HG03066 (cell line): ENCODE data around the gene UNC5B.
"Not testable (repeated sequence)": the region's sequence is repeated elsewhere in the genome, so short reads cannot be mapped to it uniquely, and the experiment has no call there.

Experiments used
- ATAC-seq: cut with Tn5 transposase; IDR thresholded peaks from one replicate; pipeline ENCODE4 v1.9.1; 2021; ENCODE audit warnings: low read depth; ENCODE audit not compliant: unreplicated experiment

The UNC5B gene

DNA sequence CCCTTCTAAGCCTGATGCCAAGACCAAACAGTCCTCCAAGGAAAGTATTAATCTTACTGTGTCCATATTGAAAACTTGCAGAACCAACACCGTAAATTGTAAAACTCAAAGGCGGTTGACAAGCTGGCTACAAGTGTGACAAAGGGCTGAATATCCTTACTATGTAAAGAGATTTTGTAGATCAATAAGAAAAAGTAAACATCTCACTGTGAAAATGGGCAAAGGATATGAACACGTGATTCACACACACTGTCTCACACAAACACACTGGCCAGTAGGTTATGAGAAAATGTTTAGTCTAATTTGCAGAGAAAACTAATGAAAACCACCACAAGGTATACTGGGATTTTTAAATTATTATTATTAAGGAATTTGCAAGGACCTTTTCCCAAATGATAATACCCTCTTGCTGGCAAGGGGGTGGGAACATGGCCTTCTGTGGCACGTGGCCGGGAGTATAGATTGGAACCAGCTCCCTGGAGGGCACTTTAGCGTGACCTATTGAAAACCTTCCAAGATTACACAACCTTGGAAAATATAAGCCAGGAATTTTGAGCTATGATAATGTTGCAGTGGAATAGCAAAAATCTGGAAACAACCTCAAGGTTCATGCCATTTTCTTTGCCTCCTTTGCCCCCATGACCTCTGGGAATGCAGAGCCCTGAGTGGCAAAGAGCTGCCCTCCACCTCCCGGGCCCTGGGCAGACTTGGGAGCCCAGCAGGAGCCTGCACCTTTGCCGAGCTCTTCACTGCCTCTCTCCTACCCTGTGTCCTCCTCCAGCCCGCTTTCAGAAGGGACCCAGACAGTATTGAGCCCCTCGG is 80.5 kb downstream of the UNC5B start:
- ATAC-seq, result no peak

GRCh38 chr10:71293446-71294084 is 81.2 kb downstream of the UNC5B start:
- ATAC-seq, result no peak

- no peak for ATAC-seq
Measured at GRCh38 chr10:71294091-71294561, 81.8 kb downstream of the UNC5B start.

DNA sequence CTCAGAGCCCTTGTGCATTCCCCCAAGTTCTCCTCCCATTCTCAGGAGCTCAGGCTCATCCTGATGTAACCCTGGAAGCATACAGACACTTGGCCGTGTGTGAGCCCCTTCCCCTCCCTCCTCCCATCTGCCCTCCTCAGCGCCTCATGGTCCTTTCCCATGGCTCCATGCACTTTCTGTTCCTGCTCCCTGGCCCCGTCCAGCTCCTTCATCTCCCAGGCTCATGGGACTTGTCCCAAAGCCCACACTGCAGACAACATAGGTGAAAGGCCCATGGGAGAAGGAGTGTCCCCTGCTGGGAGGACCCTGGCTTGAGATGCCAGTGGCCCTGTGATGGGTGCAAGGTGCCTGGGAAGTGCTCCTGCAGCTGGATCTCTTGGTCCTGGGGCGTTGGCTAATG is 82.5 kb downstream of the UNC5B start:
- ATAC-seq, result no peak

- ATAC-seq, result no peak
Measured at GRCh38 chr10:71295641-71296040, 83.3 kb downstream of the UNC5B start.

GRCh38 chr10:71296086-71296485 is 83.7 kb downstream of the UNC5B start:
- ATAC-seq, result no peak

DNA sequence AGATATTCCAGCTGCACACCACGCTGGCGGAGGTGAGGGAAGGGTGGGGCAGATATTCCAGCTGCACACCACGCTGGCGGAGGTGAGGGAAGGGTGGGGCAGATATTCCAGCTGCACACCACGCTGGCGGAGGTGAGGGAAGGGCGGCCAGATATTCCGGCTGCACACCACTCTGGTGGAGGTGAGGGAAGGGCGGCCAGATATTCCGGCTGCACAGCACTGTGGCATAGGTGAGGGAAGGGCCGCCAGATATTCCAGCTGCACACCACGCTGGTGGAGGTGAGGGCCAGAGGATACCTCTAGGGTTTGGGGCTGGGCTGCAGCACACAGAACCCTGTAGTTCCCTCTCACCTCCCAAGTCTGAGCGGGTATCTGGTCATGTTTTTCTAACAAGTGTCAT is 84.4 kb downstream of the UNC5B start:
- not testable (repeated sequence) for ATAC-seq

GRCh38 chr10:71297343-71297742 is 85.0 kb downstream of the UNC5B start:
- no peak for ATAC-seq

DNA sequence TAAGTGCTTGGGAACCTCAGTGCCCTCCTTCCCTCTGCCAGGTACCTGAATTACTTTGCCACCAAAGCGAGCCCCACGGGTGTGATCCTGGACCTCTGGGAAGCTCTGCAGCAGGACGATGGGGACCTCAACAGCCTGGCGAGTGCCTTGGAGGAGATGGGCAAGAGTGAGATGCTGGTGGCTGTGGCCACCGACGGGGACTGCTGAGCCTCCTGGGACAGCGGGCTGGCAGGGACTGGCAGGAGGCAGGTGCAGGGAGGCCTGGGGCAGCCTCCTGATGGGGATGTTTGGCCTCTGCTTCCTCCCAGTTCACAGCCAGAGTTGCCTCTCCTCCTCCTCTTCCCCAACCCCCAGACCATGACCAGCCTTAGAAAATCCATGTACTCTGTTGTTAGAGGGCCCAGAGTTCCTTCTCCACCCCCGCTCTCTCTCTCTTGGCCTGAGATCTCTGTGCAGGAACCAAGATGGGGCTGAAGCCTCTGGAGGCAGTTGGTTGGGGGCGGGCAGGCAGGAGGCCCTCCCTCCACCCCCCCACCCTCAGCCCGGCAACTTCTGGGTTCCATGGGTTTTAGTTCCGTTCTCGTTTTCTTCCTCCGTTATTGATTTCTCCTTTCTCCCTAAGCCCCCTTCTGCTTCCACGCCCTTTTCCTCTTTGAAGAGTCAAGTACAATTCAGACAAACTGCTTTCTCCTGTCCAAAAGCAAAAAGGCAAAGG is 86.9 kb downstream of the UNC5B start:
- ATAC-seq, result no peak

GRCh38 chr10:71300555-71301370 is 88.4 kb downstream of the UNC5B start:
- no peak for ATAC-seq

GRCh38 chr10:71301371-71301916 is 89.1 kb downstream of the UNC5B start:
- no peak for ATAC-seq

DNA sequence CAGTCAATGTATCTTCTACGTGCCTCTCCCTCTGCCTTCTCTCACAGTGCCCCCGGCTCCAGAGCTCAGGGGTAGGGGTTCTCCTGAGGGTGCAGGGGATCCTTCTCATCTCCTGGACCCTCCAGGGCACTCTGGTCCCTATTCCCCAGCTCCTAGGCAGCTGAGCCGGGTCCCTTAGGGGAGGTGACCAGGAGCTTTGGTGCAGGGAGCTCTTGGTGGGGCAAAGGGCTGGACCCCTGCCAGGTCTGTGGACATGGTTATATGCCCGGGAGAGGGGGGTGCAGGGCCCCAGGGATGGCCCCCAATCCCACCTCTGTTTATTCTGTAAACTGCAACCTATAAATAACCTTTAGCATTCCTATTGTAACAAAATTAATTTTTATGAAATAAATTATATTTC is 90.1 kb downstream of the UNC5B start:
- no peak for ATAC-seq

DNA sequence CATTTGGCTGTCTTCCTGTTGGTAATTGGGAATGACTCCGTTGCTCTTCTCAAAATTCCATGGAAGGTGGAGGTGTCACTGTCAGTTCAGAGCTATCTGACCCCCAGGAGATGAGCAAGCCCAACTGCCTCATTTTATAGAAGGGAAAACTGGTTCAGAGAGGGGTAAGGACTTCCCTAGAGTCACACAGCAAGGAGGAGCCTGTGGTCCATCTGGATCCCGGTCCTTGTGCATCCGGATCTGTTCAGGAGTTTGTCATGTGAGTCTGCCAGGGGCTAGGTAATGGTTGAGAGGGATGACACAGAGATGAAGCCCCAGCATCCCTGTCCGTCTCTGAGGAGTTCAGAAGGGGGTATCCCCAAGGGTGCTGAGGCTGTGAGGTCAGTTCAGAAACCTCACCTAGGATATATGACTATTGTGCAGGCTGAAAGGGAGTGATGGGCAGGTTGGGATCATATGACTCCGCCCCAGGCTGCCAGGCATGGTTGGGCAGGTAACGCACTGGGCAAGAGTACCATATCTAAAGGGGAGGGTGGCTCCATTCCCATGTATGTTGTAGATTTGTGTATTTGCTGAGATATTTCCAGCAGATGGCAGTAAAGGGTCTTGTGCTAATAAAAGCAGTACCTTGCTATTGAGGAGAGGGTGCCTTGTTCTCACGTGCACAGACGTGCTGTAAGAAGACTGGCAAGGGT is 90.7 kb downstream of the UNC5B start:
- ATAC-seq, result no peak

DNA sequence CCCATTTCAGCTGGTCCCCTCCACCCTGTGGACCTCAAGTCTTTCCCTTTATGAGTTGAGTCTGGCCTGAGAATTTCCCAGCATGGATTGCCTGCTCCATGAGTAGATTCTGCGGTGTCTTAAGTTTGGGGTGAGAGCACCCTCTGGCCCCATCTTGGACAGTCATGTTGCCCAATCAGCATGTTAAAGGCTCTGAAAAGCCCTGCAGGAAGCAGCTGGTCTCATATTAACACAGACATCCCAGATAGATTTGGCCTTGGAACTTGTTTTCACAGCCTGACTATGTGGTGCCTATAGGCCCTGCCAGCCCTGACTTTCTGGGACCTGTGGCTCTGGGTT is 91.2 kb downstream of the UNC5B start:
- ATAC-seq, result no peak

DNA sequence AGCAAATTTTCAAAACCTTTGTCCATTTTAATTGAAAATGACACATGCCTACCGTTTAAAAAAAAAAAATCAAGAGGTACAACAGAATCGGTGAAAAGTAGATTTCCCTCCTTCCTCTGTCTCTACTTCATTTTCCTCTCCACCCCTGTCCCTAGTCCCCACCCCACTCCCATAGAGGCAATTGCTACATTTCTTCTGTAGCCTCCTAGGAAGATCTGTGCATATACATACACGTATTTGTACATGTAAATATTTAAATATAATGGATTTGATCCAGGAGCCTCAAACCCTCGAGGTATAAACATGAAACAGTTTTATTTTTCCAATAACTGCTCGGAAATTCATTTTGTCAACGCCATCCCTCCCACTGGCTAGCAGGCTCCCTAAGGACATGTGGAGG is 92.5 kb downstream of the UNC5B start:
- no peak for ATAC-seq

DNA sequence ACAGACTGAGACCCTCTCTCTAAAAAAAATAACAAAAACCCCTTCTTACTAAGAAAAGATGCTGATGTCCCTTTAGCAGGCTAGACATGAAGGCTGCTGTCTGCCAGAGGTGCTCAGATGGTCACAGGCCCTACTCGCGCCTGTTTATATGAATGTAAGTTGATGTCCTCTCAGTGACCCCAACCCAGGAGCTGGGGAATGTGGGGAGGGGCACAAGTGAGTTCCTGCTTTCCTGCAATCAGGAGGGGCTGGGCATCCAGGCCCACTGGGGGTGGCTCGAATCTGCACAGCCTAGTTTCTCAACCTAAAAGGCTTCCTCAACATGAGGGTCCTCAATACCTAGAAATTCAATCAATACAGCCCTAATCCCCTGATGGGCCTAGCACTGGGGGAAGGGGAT is 94.6 kb downstream of the UNC5B start:
- no peak for ATAC-seq

DNA sequence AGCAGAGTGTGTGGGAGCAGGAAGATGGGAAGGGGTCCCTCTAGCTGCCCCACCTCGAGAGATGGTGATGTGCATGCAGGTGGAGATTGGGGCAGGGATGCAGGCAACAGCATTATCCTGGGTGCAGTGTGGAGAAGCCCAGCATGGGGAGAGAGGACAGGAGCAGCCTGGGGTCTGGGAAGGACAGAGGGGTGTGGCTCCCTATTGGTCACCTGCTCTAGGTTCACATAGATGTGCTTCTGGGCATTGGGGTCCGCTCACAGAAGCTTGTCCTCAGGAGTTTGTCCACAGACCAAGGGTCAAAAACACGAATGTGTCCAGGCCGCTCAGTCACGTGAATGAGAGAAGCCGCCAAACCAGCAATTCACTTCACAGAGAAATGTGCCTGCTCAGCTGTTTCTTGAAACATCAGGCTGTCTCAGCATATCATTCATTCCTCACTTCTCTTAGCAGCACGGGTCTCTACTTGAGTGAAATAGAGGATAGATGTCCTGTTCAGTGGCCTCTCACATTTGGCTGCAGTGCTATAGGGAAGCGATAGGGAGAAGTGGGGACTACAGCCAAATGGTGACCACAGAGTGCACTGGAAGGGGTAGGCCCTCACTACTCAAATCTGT is 95.2 kb downstream of the UNC5B start:
- ATAC-seq, result no peak

DNA sequence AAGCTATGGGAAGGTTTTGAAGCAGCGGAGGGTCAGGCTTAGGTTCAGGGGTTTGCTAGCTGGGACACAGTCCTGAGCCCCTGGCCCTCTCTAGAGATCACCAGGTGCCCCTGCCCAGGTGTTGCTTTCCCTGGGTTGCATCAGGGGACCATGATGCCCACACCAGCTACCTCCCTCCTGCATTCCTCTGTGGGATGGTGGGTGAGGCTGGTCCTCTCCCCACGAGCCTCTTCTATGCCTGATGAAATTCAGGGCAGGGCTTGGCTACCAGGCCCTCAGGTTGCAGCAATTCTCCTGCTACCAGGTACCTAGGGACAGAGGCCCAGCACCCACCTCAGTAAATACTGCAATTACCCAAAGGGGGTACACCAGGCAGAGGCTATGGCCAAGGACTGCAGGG is 95.9 kb downstream of the UNC5B start:
- no peak for ATAC-seq

DNA sequence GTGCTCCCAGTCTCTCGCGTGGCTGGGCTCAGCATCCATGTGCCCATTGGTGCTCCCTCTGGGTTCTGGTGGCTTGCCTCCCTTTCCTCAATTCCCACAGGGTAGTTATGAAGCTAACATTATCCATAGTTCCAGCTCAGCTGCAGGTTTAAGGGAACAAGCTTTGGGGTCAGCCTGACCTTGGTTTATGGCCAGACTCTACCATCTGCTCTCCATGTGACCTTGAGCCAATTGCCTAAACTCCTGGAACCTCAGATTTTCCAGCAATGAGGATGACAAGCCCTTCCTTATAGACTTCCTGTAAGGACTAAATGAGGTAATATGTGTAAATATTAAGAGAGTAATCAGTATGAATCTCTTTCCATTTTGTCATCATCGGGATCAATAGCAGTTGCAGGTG is 96.6 kb downstream of the UNC5B start:
- ATAC-seq, result no peak
